ENCODE measurements around the gene TEAD1. TPM values are rescaled to one million over a fixed set of nuclear protein-coding genes. Genes with fewer than 3 reads are reported as not detected.

The TEAD1 gene
- total RNA-seq, 6 donors from 2014 or later: 53.5 to 141 (median 80.2) TPM

- ATAC-seq (ENCODE audit: low FRiP score in 2 of 2): no peak
- no peak for DNase-seq
- TF ChIP-seq CTCF (IDR thresholded peaks at IDR 0.05): no peak
- TF ChIP-seq EP300 (IDR thresholded peaks at IDR 0.05): no peak
- no peak for TF ChIP-seq POLR2AphosphoS5 (IDR thresholded peaks at IDR 0.05)
- TF ChIP-seq POLR2A (IDR thresholded peaks at IDR 0.05): no peak
- Histone ChIP-seq H3K9me3 (no peaks in the 10 kb centered on the region), H3K4me1 (peaks cover 4 to 6% (median 5%) of the 10 kb centered on the region in 4 donors), H3K27me3 (no peaks in the 10 kb centered on the region), H3K4me3 (no peak overlapping the region), H3K27ac (no peak overlapping the region), H3K36me3 (no peaks in the 10 kb centered on the region)
- 80 to 89% methylated on average over 3 of the region's 3 CpGs for WGBS, 2 donors
Observed at GRCh38 chr11:12669930-12670329, 4.3 kb upstream of the TEAD1 start.

- DNase-seq (no peak), ATAC-seq (ENCODE audit: low FRiP score in 2 of 2) (no peak)
- H3K9me3 ChIP-seq: no peaks in the 10 kb centered on the region
- TF ChIP-seq EP300 (IDR thresholded peaks at IDR 0.05) (no peak), POLR2AphosphoS5 (IDR thresholded peaks at IDR 0.05) (no peak), POLR2A (IDR thresholded peaks at IDR 0.05) (no peak), CTCF (IDR thresholded peaks at IDR 0.05) (no peak)
- no peak overlapping the region for H3K4me3 ChIP-seq
- 91 to 93% methylated on average over 6 of the region's 6 CpGs for WGBS, 2 donors
- H3K27me3 ChIP-seq: no peaks in the 10 kb centered on the region
- H3K36me3 ChIP-seq: no peaks in the 10 kb centered on the region
- peaks cover 4 to 11% (median 5%) of the 10 kb centered on the region in 4 donors for H3K4me1 ChIP-seq
- no peak overlapping the region for H3K27ac ChIP-seq
Observed at GRCh38 chr11:12671370-12671769, 2.9 kb upstream of the TEAD1 start.

- H3K4me1 ChIP-seq: peaks cover 9 to 32% (median 16%) of the 10 kb centered on the region in 4 donors
- H3K27ac ChIP-seq: peak overlapping the region; percentile 92 to 98 (median 96)
- H3K9me3 ChIP-seq: no peaks in the 10 kb centered on the region
- no peak for DNase-seq
- no peaks in the 10 kb centered on the region for H3K36me3 ChIP-seq
- WGBS, 2 donors: 5 to 9% methylated on average over 12 of the region's 12 CpGs
- TF ChIP-seq EP300 (IDR thresholded peaks at IDR 0.05) (no peak), CTCF (IDR thresholded peaks at IDR 0.05) (no peak), POLR2A (IDR thresholded peaks at IDR 0.05) (no peak), POLR2AphosphoS5 (IDR thresholded peaks at IDR 0.05) (no peak)
- H3K27me3 ChIP-seq: no peaks in the 10 kb centered on the region
- no peak for ATAC-seq (ENCODE audit: low FRiP score in 2 of 2)
- peak overlapping the region; percentile 54 to 85 (median 76) for H3K4me3 ChIP-seq
Observed at GRCh38 chr11:12673601-12673923, 659 bp upstream of the TEAD1 start.

GRCh38 chr11:12674571-12674935, 332 bp downstream of the TEAD1 start:
- peaks cover 13 to 35% (median 19%) of the 10 kb centered on the region in 4 donors for H3K4me1 ChIP-seq
- peak in 1 of 2 donors; percentile 25 for ATAC-seq (ENCODE audit: low FRiP score in 2 of 2)
- no peaks in the 10 kb centered on the region for H3K36me3 ChIP-seq
- peak overlapping the region; percentile 74 to 85 (median 80) for H3K4me3 ChIP-seq
- no peaks in the 10 kb centered on the region for H3K9me3 ChIP-seq
- no peak for TF ChIP-seq EP300 (IDR thresholded peaks at IDR 0.05)
- peak in 1 of 4 donors; percentile 28 for TF ChIP-seq POLR2A (IDR thresholded peaks at IDR 0.05)
- no peak for DNase-seq
- WGBS, 2 donors: 0% methylated on average over 10 of the region's 46 CpGs; no CpG with 5 or more reads in 1 of the 2 donors
- no peaks in the 10 kb centered on the region for H3K27me3 ChIP-seq
- peak overlapping the region; percentile 92 to 98 (median 96) for H3K27ac ChIP-seq

GRCh38 chr11:12674936-12675696, 895 bp downstream of the TEAD1 start:
- Histone ChIP-seq H3K4me3 (peak overlapping the region; percentile 74 to 85 (median 76)), H3K36me3 (no peaks in the 10 kb centered on the region), H3K27ac (peak overlapping the region; percentile 92 to 98 (median 96)), H3K9me3 (no peaks in the 10 kb centered on the region), H3K27me3 (no peaks in the 10 kb centered on the region), H3K4me1 (peaks cover 16 to 35% (median 19%) of the 10 kb centered on the region in 4 donors)
- 1 to 3% methylated on average over 16 to 34 of the region's 81 CpGs for WGBS, 2 donors
- peak in 1 of 2 donors; percentile 89 for DNase-seq
- TF ChIP-seq POLR2AphosphoS5 (IDR thresholded peaks at IDR 0.05): no peak
- ATAC-seq (ENCODE audit: low FRiP score in 2 of 2): peak in 1 of 2 donors; percentile 0
